ENCODE data around the gene MRPS6. TPM values are rescaled to one million over a fixed set of nuclear protein-coding genes. Genes with fewer than 3 reads are reported as not detected.

The MRPS6 gene
- total RNA-seq, 2 donors from 2014 or later = 27.9 to 30.9 TPM

DNA sequence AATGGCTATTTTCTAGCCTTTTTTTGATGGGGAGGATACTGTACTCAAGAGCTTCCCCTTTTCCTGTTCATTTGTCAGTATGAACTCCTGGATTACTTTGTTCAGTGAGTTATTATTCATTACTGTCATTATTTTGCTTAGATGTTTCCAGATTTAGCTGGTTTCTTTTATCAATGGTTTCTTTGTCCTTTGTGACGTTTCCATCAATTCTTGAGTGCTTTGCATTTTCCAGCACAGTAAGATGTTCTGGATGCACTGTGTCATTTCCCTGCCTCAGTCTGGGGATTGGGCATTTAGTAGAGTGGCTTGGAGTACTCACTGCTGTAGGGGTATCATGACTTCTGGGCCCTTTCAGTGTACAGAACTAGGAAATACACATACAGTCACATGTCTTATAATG is 34.2 kb downstream of the MRPS6 start:
- H3K4me3 ChIP-seq = no peak overlapping the region
- ATAC-seq (ENCODE audit: insufficient number of reproducible peaks, low FRiP score, low read depth) (no peak), DNase-seq (ENCODE audit: low spot score) (no peak)
- no peaks in the 10 kb centered on the region for H3K9me3 ChIP-seq
- no peak overlapping the region for H3K27ac ChIP-seq
- TF ChIP-seq, protein P1, sequence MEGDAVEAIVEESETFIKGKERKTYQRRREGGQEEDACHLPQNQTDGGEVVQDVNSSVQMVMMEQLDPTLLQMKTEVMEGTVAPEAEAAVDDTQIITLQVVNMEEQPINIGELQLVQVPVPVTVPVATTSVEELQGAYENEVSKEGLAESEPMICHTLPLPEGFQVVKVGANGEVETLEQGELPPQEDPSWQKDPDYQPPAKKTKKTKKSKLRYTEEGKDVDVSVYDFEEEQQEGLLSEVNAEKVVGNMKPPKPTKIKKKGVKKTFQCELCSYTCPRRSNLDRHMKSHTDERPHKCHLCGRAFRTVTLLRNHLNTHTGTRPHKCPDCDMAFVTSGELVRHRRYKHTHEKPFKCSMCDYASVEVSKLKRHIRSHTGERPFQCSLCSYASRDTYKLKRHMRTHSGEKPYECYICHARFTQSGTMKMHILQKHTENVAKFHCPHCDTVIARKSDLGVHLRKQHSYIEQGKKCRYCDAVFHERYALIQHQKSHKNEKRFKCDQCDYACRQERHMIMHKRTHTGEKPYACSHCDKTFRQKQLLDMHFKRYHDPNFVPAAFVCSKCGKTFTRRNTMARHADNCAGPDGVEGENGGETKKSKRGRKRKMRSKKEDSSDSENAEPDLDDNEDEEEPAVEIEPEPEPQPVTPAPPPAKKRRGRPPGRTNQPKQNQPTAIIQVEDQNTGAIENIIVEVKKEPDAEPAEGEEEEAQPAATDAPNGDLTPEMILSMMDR (IDR thresholded peaks at IDR 0.05) = no peak
- H3K27me3 ChIP-seq (replicated peaks; ENCODE audit: insufficient read depth) = no peaks in the 10 kb centered on the region
- H3K36me3 ChIP-seq = no peaks in the 10 kb centered on the region
- H3K4me1 ChIP-seq (ENCODE audit: control insufficient read depth in 1 of 2, low read depth in 2 of 2) = peaks cover 10 to 63% of the 10 kb centered on the region in 2 donors

DNA sequence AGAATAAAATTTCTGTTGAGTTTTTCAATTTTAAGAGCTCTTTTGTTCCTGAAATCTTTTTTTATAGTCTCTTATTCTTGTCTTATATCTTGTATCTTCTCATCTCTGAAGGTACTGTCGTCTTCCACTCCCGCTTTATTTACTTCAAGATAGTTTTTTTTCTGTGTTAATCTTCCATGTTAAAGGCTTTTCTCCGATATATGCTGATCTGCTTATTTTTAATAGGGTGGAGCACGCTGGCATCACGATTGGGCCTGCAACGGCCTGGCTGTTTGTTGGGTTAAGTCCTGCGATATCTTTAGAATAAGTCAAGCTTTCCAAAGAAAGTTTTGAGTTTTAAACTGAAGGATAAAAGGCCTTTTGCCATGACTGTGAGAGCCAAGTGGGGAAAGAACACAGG is 35.7 kb downstream of the MRPS6 start:
- TF ChIP-seq, protein P1 (IDR thresholded peaks at IDR 0.05) = no peak
- H3K27me3 ChIP-seq (replicated peaks; ENCODE audit: insufficient read depth) = no peaks in the 10 kb centered on the region
- DNase-seq (ENCODE audit: low spot score) (no peak), ATAC-seq (ENCODE audit: insufficient number of reproducible peaks, low FRiP score, low read depth) (no peak)
- no peaks in the 10 kb centered on the region for H3K9me3 ChIP-seq
- no peak overlapping the region for H3K4me3 ChIP-seq
- peaks cover 6 to 57% of the 10 kb centered on the region in 2 donors for H3K4me1 ChIP-seq (ENCODE audit: control insufficient read depth in 1 of 2, low read depth in 2 of 2)
- no peaks in the 10 kb centered on the region for H3K36me3 ChIP-seq
- H3K27ac ChIP-seq = peak overlapping the region; percentile 35 to 42

GRCh38 chr21:34110594-34111202 is 37.3 kb downstream of the MRPS6 start:
- Histone ChIP-seq H3K27ac (no peak overlapping the region), H3K36me3 (no peaks in the 10 kb centered on the region), H3K27me3 (replicated peaks; ENCODE audit: insufficient read depth) (no peaks in the 10 kb centered on the region), H3K4me1 (ENCODE audit: control insufficient read depth in 1 of 2, low read depth in 2 of 2) (peaks cover 6 to 52% of the 10 kb centered on the region in 2 donors), H3K4me3 (no peak overlapping the region), H3K9me3 (no peaks in the 10 kb centered on the region)
- ATAC-seq (ENCODE audit: insufficient number of reproducible peaks, low FRiP score, low read depth) (no peak), DNase-seq (ENCODE audit: low spot score) (no peak)
- TF ChIP-seq, protein P1 (IDR thresholded peaks at IDR 0.05) = no peak

DNA sequence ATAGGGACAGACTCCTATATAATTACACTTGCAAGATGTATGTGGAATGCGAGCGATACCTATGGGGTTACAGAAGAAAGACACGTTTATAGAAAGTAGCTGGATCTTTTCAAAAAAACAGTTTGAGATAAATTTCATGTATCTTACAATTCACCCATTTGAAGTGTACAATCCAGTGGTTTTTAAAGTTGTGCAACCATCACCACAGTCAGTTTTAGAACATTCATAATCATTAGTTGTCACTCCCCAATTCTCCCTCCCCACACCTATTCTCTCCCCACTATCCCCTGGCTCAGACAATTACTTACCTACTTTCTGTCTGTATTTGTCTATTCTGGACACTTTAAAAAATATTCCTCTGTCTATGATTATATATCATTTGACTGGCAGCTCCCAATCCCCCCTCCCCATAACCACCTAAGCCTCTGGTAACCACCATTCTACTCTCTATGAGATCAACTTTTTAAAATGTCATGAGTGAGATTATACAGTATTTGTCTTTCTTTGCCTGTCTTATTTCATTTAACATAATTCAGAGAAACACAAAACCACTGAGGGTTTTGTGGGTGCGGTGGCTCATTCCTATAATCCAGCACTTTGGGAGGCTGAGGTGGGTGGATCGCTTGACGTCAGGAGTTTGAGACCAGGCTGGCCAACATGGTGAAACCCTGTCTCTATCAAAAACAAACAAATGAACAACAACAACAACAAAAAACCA is 39.1 kb downstream of the MRPS6 start:
- Histone ChIP-seq H3K27ac (no peak overlapping the region), H3K36me3 (no peaks in the 10 kb centered on the region), H3K4me3 (no peak overlapping the region), H3K9me3 (no peaks in the 10 kb centered on the region), H3K4me1 (ENCODE audit: control insufficient read depth in 1 of 2, low read depth in 2 of 2) (peaks cover 6 to 47% of the 10 kb centered on the region in 2 donors), H3K27me3 (replicated peaks; ENCODE audit: insufficient read depth) (no peaks in the 10 kb centered on the region)
- TF ChIP-seq, protein P1 (IDR thresholded peaks at IDR 0.05) = no peak
- no peak for ATAC-seq (ENCODE audit: insufficient number of reproducible peaks, low FRiP score, low read depth)
- no peak for DNase-seq (ENCODE audit: low spot score)

DNA sequence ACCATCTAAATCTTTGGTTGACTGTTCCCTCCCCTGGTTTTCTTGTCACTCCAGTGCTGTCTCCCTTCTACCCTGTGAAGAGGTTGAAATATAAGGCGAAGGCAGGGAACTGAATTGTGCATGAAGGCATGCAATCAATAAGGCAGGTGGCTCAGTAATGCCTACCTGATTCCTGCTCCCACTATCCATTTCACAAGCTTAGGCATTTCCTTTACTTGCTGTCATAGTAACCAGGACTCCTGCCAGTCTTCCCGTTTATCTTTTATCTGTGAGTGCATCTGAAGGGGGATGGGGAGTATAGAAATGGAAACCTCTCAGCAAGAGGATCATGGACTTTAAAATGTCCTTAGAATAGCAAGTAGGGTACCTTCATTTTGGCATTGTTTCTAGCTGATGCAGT is 40.5 kb downstream of the MRPS6 start:
- no peak for ATAC-seq (ENCODE audit: insufficient number of reproducible peaks, low FRiP score, low read depth)
- no peak for DNase-seq (ENCODE audit: low spot score)
- Histone ChIP-seq H3K4me3 (no peak overlapping the region), H3K27me3 (replicated peaks; ENCODE audit: insufficient read depth) (no peaks in the 10 kb centered on the region), H3K36me3 (no peaks in the 10 kb centered on the region), H3K4me1 (ENCODE audit: control insufficient read depth in 1 of 2, low read depth in 2 of 2) (peaks cover 5 to 36% of the 10 kb centered on the region in 2 donors), H3K27ac (no peak overlapping the region), H3K9me3 (no peaks in the 10 kb centered on the region)
- TF ChIP-seq, protein P1 (IDR thresholded peaks at IDR 0.05) = no peak

Measured in thoracic aorta (tissue), 2 donors.